Measurements from ENCODE around the gene ENTPD8. TPM values are rescaled to one million over a fixed set of nuclear protein-coding genes. Genes with fewer than 3 reads are reported as not detected.
A peak's percentile ranks its signal among the peaks of the same experiment; 100 is the strongest.

The ENTPD8 gene
- total and polyA plus RNA-seq, 2 of the 13 experiments (the other 11 are each of a cell fraction or from before 2014, with no cell fraction given) = 0.26 to 0.44 TPM

DNA sequence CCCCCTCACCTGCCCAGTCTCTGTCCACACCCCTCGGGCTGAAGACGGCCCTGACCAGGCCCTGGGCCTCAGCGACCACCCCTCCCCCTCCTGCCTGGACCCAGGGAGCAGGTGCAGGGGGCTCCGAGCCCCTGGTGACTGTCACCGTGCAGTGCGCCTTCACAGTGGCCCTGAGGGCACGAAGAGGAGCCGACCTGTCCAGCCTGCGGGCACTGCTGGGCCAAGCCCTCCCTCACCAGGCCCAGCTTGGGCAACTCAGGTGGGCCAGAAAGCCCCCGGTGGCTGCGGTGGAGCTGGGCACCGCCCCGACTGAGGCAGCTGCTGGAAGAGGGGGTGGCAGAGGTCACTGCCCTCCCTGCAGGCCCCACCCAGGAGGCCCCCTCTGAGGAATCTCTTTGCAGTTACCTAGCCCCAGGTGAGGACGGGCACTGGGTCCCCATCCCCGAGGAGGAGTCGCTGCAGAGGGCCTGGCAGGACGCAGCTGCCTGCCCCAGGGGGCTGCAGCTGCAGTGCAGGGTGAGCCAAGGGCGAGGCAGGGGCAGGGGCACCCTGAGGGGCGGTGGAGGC is 7.7 kb downstream of the ENTPD8 start:
- 60% methylated on average over 5 of the region's 19 CpGs for WGBS (ENCODE audit: low lambda C conversion rate)
- no peaks in the 10 kb centered on the region for H3K79me2 ChIP-seq (ENCODE audit: insufficient read depth, low read length)
- DNase-seq (ENCODE audit: low spot score) (no peak), FAIRE-seq (no peak), ATAC-seq (no peak)
- no peak for TF ChIP-seq ZFYVE20 (CRISPR knock-in tag; IDR thresholded peaks at IDR 0.05; ENCODE audit: borderline replicate concordance, low read depth)
- TF ChIP-seq, protein P1, sequence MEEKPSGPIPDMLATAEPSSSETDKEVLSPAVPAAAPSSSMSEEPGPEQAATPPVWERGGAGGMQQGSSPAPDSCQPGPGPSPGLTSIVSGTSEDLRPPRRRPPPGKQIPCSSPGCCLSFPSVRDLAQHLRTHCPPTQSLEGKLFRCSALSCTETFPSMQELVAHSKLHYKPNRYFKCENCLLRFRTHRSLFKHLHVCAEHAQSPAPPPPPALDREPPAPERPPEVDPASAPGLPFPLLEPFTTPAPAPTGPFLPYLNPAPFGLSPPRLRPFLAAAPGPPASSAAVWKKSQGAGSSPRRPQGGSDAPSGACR (CRISPR knock-in tag; IDR thresholded peaks at IDR 0.05) = no peak
- TF ChIP-seq ZNF225 (CRISPR knock-in tag; IDR thresholded peaks at IDR 0.05) = no peak
- TF ChIP-seq KDM2A (CRISPR knock-in tag; IDR thresholded peaks at IDR 0.05; ENCODE audit: borderline replicate concordance, low read depth) = 0 out of 2 replicates have a peak, but pooled peaks have one; percentile 11
- TF ChIP-seq ZNF564 (CRISPR knock-in tag; IDR thresholded peaks at IDR 0.05) = no peak
- TF ChIP-seq, protein P2, sequence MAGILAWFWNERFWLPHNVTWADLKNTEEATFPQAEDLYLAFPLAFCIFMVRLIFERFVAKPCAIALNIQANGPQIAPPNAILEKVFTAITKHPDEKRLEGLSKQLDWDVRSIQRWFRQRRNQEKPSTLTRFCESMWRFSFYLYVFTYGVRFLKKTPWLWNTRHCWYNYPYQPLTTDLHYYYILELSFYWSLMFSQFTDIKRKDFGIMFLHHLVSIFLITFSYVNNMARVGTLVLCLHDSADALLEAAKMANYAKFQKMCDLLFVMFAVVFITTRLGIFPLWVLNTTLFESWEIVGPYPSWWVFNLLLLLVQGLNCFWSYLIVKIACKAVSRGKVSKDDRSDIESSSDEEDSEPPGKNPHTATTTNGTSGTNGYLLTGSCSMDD (CRISPR knock-in tag; IDR thresholded peaks at IDR 0.05) = no peak
- no peak for TF ChIP-seq SOX6 (IDR thresholded peaks at IDR 0.05)
- no peak for TF ChIP-seq SOX6 (CRISPR knock-in tag; IDR thresholded peaks at IDR 0.05)
- no peak for TF ChIP-seq ZNF121 (CRISPR knock-in tag; IDR thresholded peaks at IDR 0.05)
- no peaks in the 10 kb centered on the region for H4K20me1 ChIP-seq (ENCODE audit: insufficient read depth, low read length)
- H3K4me3 ChIP-seq (replicated peaks in 1 of 3; ENCODE audit: insufficient read depth in 1 of 3, low read depth in 2 of 3, low read length in 3 of 3) = no peak overlapping the region
- intact Hi-C loops (cut with micrococcal nuclease; ENCODE audit: unreplicated experiment) (no loop called here), in situ Hi-C loops (cut with HindIII; ENCODE audit: extremely low pct_ligation_motif_present, low pct_unique_long_range_greater_than_20kb) (no loop called here)
- CTCF ChIA-PET (ENCODE audit: low intra/inter-chr PET ratio, low total read pairs) = no interaction called here
- BruUV-seq (replicated peaks) = no TSS peak
- peaks cover 23% of the 10 kb centered on the region for H3K4me1 ChIP-seq (ENCODE audit: insufficient read depth, low read length)
- POLR2A ChIA-PET = no interaction called here
- no peak overlapping the region for H3K9ac ChIP-seq (ENCODE audit: insufficient read depth, low read depth, low read length)
- H3K36me3 ChIP-seq (replicated peaks in 1 of 2; ENCODE audit: control insufficient read depth in 1 of 2, insufficient read depth in 2 of 2, low read length in 2 of 2) = no peaks in the 10 kb centered on the region
- H3K9me3 ChIP-seq (ENCODE audit: low read length) = no peaks in the 10 kb centered on the region
- H2AFZ ChIP-seq (ENCODE audit: low read length) = no peak overlapping the region
- no peak overlapping the region for H3K4me2 ChIP-seq (ENCODE audit: low read depth, low read length)
- H3K27me3 ChIP-seq (ENCODE audit: control insufficient read depth in 1 of 2, insufficient read depth in 2 of 2, low read length in 2 of 2) = peaks cover 11 to 23% of the 10 kb centered on the region in 2 experiments; a peak in 3 of 5 replicates
- H3K27ac ChIP-seq (ENCODE audit: extremely low read length, insufficient read depth, low read length) = no peak overlapping the region
